H1 (cell line): ENCODE data around the gene PCDHGA11. TPM values are rescaled to one million over a fixed set of nuclear protein-coding genes. Genes with fewer than 3 reads are reported as not detected.

Experiments used
- CEBPB ChIP-seq: IDR thresholded peaks from 2 replicates; pipeline ENCODE4 v1.6.1; 2012; ENCODE audit warnings: low read depth, low read length
- RFX5 ChIP-seq: IDR thresholded peaks from 2 replicates; pipeline ENCODE4 v1.6.1; 2011; ENCODE audit warnings: low read depth, low read length, improper control_type of control experiment, borderline replicate concordance
- SP4 ChIP-seq: IDR thresholded peaks from 2 replicates; pipeline ENCODE4 v1.6.1; 2012; ENCODE audit warnings: low read length, inconsistent platforms
- YY1 ChIP-seq: IDR thresholded peaks from 2 replicates; pipeline ENCODE4 v1.6.1; 2011; ENCODE audit warnings: low read depth, mild to moderate bottlenecking, low read length
- polyA plus RNA-seq, 7 experiments: library from polyadenylated mRNA; depleted of rRNA in 3 of 7; stranded (reverse) in 5 of 7; unstranded in 2 of 7; fragments of >200 nt in 5 of 7; fragments of 200-250 nt in 2 of 7; gene quantifications; 1 replicate in 5 of 7; 2 replicates in 1 of 7; 4 replicates in 1 of 7; pipeline versions ENCODE4 v1.2.1 to v1.2.3, GENCODE V29; 2011 to 2013; ENCODE audit warnings: missing spikeins in 2 of 7, mixed read lengths in 2 of 7
- total RNA-seq: library from RNA; stranded (reverse); fragmentation: NEBNext Ultra II Directional; extraction: Animal tissue kit (Norgen Biotek cat#: 25700); gene quantifications from 2 replicates; pipeline ENCODE4 v1.2.1, GENCODE V29; 2021

Gene PCDHGA11
- total and polyA plus RNA-seq, 2 of the 8 experiments (the other 6 are each of a cell fraction or from before 2014, with no cell fraction given), result 2.2 to 8.2 TPM

DNA sequence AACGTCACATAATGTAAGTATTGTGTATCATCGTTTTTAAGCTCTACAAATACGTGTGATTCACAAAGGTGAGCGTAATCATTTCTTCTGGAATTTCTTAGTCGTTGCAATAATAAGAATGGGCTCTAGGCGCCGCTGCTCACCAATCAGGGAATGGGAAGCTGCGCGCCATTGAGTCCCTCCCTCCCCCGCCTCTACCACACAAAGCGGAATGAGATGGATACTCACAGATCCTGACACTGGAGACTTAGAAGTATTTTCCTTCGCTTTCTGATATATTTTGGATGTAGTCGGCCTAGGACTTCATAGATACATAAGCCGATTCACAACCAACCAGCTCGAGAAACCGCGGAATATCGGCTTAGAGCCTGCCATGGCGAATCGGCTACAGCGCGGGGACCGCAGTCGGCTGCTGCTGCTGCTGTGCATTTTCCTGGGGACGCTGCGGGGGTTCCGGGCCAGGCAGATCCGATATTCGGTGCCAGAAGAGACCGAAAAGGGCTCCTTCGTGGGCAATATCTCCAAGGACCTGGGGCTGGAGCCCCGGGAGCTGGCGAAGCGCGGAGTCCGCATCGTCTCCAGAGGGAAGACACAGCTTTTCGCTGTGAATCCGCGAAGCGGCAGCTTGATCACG is at the start of gene PCDHGA11 (continued):
- TF ChIP-seq SP4 (no peak), CEBPB (no peak), RFX5 (no peak), YY1 (peak; percentile 58; the same call in 1 of the 2 replicates)
- TF ChIP-seq, all 59 proteins: peak for 4
